CD4-positive, alpha-beta T cell treated with Interleukin-15 for 1 hour (primary cell): ENCODE measurements around the gene HOXB3.

ENCODE experiments used
- DNase-seq: peaks from one replicate; pipeline ENCODE4 v3.0.0-alpha.2; 2020

The HOXB3 gene

DNA sequence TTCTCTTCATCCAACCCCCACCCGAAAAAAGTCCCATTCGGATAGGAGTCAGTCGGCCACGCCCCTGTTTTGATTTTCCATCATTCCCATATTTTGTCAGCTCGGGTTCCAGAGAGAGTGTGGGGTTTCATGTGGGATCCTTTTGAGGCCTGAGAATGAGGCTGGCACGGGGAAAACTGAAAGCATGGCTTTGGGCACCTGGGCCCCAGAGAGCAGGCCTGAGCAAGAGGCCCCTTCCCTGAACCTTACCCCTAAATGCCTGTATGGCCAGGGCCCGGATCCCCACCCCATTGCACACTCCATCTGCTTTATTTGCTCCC lies 7.3 kb downstream of the HOXB3 start:
- no peak for DNase-seq

DNA sequence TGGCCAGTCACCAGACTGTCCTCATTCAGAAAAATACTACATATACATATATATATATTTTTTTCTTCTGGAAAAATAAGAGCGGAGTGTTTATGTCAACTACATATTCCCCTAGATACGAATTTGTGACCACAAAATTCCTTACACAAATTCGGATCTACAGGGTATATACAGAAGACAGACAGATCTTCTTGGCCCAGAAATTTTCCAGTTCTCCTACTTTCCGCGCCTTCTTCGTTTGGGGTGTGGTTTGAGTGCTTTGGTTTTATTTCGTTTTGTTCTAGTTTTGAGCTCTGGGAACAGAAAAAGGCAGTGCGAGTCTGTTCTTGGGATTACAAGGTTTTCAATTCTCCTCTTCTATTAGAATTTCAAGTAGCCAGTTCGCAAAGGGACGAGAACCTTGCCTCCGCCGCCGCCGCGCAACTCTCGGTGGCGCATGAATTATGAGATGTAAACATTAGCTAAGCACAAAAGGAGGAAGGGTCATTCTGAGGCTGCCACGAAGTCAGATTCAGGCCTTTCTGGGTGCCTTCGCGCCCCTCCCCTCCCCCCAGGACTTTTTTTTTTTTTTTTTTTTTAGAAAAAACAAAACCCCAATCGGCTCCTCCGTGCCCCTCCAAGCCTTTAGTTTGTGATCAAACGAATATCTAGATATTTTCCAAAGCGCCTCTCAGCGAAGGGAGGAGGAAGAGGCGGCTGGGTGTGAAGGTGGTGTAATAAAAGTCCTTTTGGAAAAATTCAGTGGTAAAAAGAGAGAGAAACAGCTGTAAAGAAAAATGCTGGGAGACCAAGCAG lies 10.1 kb downstream of the HOXB3 start:
- DNase-seq: no peak

GRCh38 chr17:48579471-48579759 lies 10.6 kb downstream of the HOXB3 start:
- no peak for DNase-seq

DNA sequence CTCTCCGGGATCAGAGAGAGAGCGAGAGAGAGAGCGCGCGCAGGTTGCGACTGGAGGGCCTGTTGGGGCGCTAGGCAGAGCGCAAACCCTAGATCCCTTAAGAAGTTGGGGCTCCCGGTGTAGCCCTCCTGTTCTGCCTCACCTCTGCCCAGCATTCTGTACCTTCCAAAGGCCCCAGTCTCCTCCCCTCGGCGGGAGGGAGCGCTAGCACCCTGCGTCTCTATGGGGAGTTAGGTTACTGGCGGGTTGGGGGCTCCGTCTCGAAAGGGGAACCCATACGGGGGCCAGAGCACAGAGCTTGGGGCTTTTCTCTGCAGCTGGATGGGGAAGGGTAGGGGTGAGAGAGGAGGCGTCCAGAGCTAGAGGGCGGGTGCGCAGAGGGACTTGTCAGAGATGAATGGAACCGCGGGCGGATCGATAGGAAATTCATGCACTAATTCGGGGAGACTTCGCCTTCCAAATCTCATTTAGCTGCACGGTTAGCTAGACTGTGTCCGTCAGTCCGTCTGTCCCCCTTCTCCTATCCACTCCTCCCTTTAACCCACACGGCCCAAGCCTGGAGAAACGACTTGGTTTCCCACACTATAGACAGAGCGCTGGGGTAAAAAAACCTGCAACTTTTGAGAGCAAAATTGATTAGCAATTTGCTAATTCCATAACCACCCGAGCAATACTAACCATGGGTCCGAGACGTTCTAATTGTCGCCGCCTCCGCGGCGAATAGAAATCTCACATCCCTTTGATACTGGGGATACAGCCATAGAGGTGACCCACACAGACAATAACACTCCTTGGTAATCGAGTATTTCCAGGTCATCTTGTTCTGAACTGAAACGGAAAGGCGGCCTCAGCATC lies 11.2 kb downstream of the HOXB3 start:
- DNase-seq: no peak

DNA sequence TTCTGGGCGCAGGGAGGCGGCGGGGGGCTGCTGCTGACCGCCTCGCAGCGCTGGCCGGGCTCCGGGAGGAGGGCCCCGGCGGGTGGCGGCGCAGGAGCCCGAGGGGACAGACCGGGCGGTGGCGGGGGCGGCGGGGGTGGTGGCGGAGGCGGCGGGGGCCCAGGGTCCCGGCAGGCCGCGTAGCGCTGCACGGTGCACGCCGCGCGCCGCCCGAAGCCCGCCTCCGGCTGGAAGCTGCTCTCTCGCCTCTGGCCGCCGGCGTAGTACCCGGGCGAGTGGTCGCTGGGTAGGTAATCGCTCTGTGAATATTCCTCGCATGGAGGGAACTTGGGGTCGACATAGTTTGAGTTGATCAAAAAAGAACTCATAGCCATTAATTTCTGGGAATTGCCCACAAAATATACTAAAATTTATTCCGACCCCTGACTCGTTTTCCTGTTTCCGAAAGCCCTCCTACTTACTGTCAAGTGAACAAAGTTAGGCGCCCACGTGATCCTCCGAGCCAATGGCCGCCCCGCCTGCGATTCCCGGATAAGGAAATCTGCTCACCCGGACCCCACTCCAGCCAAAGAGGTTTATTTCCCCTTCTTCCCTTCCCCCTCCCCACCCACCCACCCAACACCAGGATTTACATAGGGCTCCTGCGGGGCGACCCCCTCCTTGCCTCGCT lies 12.0 kb downstream of the HOXB3 start, which contains the start of gene HOXB4:
Gene HOXB4 (minus strand): TSS at position 405 of the 670 bp plus-strand sequence. CDS start 31 bp downstream, at position 374.
- peak; percentile 52 for DNase-seq

GRCh38 chr17:48577330-48577945 lies 12.6 kb downstream of the HOXB3 start:
- DNase-seq: no peak

DNA sequence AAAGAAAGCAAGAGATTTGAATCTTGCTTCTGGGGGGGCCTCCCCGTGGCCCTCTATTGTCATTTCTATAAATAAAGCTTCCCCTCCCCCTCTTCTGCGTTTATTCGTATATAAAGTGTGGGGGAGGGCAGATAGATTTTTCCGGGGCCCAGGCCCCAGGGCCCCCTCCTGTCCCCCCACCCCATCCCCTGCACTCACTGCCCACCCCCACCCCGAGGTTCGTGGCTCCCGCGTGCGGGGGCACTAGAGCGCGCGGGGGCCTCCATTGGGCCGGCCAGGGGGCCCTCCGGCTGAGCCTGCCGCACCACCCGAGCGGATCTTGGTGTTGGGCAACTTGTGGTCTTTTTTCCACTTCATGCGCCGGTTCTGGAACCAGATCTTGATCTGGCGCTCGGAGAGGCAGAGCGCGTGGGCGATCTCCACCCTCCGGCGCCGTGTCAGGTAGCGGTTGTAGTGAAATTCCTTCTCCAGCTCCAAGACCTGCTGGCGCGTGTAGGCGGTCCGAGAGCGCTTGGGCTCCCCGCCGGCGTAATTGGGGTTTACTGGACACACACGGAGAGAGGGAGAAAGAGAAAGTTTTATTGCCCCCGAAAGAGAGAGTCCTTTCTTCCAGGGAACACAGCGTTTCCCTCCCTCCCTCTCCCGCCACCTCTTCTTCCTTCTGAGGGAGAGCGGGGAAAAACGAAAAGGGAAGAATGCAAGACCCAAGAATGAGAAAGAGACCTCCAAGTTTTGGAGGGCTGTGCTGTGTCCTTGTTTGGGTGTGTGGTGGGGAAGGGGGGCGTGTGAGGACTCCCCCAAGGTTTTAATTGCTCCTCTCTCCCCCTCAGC lies 13.3 kb downstream of the HOXB3 start:
- DNase-seq: no peak

DNA sequence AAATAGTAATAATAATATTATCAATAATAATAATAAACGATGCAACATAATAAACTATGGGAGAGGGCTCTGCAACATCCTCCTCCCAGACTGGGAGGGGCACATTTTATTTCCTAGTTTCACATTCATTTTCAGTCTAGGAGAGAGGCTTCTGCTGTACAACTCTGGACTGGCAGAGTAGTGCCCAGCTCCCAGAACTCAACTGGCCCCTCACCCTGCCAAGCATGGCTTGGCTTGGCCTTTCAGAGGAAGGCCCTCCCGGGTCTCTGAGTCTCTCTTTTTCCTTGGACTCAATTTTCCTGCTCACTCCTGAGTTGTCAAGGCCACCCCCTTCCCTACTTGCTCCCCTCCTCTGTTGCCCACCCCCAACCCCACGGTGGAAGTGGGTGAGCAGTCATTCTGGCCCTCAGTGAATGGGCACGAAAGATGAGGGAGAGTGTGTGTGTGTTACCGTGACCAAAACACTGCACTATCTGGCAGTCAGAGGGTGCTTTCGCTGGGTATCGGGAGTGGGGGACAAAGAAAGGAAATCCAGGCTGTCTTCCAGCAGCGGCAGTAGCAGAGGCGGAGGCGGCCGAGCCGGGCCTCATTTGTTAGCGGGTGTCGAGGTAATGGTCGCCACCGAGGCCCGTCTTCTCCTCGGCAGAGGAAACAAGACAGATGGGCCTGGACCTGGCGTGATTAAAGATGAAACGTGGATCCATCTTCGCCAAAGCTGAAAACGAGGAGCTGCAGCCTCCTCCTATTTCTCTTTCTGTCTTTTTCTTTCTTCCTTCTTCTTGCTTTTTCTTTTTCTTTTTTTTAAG lies 14.2 kb downstream of the HOXB3 start:
- no peak for DNase-seq

DNA sequence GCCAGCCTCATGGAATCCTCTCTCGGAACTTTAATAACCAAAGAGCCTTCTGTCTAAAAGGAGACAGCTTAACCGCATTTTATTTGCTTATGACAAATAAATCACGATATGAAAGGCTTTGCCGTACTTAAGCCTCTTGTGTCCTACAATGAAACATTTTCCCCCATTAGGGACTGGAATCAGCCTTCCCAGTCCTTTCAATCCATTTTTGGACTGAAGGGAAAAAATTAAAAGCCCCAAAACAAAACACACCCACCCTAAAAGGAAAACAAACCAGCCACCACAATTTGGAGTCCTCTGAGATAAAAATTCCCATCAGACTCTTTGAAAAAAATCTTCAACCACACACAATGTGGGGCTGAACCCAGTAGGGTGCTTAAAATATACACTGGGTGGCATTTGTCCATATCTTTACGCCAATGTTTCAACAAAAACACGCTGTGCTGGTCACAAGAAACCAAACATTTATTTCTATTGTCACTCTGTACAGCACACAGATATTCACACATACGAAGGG lies 14.9 kb downstream of the HOXB3 start:
- no peak for DNase-seq

- no peak for DNase-seq
Observed at GRCh38 chr17:48574505-48575065, 15.5 kb downstream of the HOXB3 start.

- no peak for DNase-seq
Observed at GRCh38 chr17:48571826-48572417, 18.1 kb downstream of the HOXB3 start.

- DNase-seq: no peak
Observed at GRCh38 chr17:48571024-48571818, 18.8 kb downstream of the HOXB3 start.

DNA sequence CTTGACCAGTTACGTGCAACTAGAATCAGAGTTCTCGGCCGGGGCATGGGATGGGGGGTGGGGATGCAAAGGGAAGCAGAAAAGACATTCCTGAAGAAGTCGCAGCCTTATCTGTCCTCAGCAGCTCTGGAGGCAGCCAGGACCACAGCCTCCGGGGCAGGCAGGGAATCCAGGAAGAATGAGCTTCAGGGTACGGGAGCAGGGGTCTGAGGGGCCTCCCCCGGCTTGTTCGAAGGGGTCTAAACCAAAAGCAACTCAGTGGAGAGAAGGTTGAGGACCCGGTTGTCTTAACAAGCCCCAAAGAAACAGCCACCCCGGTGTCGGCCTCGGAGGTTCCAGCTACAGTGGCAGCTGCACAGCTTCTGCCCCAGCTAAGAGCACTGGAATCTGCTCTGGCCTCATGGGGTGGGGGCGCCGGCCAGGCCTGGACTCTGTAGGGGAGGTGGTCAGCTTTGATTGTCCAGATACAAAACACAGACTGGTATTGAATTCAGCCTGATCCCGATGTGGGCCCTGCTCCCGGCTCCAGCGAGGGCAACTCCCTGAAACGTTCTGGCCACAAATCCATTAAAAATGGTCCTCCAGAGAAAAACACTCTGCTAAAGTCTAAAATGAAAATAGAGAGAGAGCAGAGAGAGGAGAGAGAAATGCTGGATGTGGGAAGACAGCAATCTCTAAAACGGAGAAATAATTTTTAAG lies 19.6 kb downstream of the HOXB3 start:
- no peak for DNase-seq

DNA sequence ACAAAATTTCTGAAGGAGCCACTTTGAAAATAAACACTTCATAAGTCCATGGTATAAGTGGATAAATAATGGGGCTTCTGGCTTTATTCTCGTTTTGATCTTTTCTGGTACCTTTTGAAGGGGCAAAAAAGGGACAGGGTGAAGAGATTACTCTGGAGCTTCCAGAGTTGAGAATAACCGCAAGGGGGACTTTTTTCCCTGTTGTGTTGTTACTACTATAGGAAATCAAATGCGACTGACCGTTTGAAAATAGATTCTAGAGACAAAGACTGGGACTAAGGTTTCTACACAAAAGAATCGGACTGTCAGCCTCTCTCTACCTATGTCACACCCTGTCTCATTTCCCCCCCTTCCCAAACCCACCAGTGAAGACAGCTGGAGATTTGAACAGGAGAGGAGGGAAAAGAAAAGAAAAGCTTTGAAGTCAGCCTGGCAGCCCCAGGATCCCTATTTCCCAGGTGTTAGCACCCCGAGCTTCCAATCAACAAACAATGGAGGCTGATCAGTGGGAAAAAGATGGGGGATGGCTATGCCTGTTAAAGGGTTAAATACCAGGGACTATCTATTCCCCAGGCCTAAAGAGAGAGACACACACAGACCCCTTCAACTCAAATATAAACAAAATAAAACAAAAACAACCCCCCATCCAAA lies 20.2 kb downstream of the HOXB3 start:
- no peak for DNase-seq

- DNase-seq: no peak
Observed at GRCh38 chr17:48569240-48569582, 20.8 kb downstream of the HOXB3 start.

GRCh38 chr17:48568499-48569239 lies 21.4 kb downstream of the HOXB3 start:
- no peak for DNase-seq

DNA sequence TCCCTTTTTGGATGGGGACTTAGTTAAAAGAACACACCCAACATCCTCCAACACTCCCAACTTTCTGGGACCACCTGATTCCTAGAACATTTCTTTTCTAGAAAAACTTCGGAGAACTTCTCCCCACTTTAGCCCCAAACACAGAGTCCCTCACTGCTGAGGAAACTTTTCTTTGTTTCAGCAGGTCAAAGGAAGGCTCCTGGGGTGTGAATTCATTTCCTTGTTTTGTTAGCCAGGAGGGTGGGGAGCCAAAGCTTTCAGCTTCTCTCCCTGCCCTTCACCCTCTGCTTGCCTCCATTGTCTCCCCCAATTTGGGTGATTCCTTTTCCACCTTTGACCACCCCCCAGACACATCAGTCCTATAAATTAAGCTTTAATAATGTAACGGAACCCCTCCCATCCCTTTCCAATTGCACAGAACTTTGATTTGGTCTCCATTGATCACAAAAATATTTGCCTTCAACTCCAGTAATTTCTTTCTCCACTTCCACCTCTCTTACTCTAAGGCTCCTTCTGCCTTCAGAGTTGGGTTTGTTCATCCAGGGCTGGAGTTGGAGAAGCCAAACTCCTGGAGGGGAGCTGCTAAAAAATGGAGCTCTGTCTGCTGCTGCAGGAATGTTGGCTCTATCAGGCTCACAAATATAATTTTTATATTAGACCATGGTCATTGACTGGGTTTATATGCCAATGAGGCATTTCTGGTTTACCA lies 22.2 kb downstream of the HOXB3 start:
- no peak for DNase-seq
